ENCODE results near the gene MYO7A. TPM values are rescaled to one million over a fixed set of nuclear protein-coding genes. Genes with fewer than 3 reads are reported as not detected.

MYO7A gene
- total RNA-seq, 4 donors from 2014 or later = 3.8 to 8.7 (median 5.7) TPM

GRCh38 chr11:77115956-77116355 lies 12.1 kb upstream of the MYO7A start:
- no peaks in the 10 kb centered on the region for H3K36me3 ChIP-seq

DNA sequence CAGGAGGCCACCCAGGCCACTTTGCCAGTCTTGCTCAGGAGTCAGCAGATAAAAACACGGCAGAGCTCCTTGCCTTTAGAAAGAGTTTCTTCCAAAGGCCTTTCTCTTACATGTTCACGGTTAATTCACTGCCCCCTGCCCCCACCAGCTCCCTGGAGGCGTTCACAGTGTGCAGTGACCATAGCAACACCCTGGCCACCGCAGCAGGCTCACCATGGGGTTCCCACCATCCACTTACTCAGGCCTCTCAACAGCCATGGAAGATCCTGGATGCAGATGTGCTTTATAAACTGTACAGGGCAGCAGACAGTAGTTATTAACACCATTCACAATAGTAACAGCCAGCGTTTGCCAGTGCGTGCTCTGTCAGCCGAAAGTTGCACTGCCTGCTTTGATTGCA lies 10.6 kb upstream of the MYO7A start:
- H3K4me3 ChIP-seq (replicated peaks in 1 of 3) = no peak overlapping the region
- no peak for DNase-seq
- intact Hi-C loops (cut with DNase I) = no loop called here
- H3K27ac ChIP-seq = no peak overlapping the region
- H3K27me3 ChIP-seq = no peaks in the 10 kb centered on the region
- 68 to 74% methylated on average over 7 of the region's 7 CpGs for WGBS, 2 donors
- H3K4me1 ChIP-seq = no peaks in the 10 kb centered on the region
- TF ChIP-seq, protein P1, sequence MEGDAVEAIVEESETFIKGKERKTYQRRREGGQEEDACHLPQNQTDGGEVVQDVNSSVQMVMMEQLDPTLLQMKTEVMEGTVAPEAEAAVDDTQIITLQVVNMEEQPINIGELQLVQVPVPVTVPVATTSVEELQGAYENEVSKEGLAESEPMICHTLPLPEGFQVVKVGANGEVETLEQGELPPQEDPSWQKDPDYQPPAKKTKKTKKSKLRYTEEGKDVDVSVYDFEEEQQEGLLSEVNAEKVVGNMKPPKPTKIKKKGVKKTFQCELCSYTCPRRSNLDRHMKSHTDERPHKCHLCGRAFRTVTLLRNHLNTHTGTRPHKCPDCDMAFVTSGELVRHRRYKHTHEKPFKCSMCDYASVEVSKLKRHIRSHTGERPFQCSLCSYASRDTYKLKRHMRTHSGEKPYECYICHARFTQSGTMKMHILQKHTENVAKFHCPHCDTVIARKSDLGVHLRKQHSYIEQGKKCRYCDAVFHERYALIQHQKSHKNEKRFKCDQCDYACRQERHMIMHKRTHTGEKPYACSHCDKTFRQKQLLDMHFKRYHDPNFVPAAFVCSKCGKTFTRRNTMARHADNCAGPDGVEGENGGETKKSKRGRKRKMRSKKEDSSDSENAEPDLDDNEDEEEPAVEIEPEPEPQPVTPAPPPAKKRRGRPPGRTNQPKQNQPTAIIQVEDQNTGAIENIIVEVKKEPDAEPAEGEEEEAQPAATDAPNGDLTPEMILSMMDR (IDR thresholded peaks at IDR 0.05) = no peak
- TF ChIP-seq POLR2A (IDR thresholded peaks at IDR 0.05) = no peak
- no peaks in the 10 kb centered on the region for H3K9me3 ChIP-seq
- H3K36me3 ChIP-seq = no peaks in the 10 kb centered on the region

More at GRCh38 chr11:77115956-77116355, 12.1 kb upstream of the MYO7A start:
- H3K27me3 ChIP-seq = no peaks in the 10 kb centered on the region
- DNase-seq = no peak
- intact Hi-C loops (cut with DNase I) = no loop called here
- TF ChIP-seq POLR2A (IDR thresholded peaks at IDR 0.05) = no peak
- TF ChIP-seq, protein P1 (IDR thresholded peaks at IDR 0.05) = no peak
- no peak overlapping the region for H3K4me3 ChIP-seq (replicated peaks in 1 of 3)
- no peaks in the 10 kb centered on the region for H3K4me1 ChIP-seq
- H3K27ac ChIP-seq = no peak overlapping the region
- 86 to 92% methylated on average over 10 to 15 of the region's 15 CpGs for WGBS, 2 donors
- H3K9me3 ChIP-seq = no peaks in the 10 kb centered on the region

GRCh38 chr11:77118086-77118485 lies 10.0 kb upstream of the MYO7A start:
- H3K4me3 ChIP-seq (replicated peaks in 1 of 3) = no peak overlapping the region
- H3K36me3 ChIP-seq = no peaks in the 10 kb centered on the region
- no peaks in the 10 kb centered on the region for H3K27me3 ChIP-seq
- no peak overlapping the region for H3K27ac ChIP-seq
- H3K4me1 ChIP-seq = no peaks in the 10 kb centered on the region
- no peak for DNase-seq
- TF ChIP-seq, protein P1 (IDR thresholded peaks at IDR 0.05) = no peak
- TF ChIP-seq POLR2A (IDR thresholded peaks at IDR 0.05) = no peak
- WGBS, 2 donors = 95 to 98% methylated on average over 11 to 17 of the region's 17 CpGs
- intact Hi-C loops (cut with DNase I) = no loop called here
- no peaks in the 10 kb centered on the region for H3K9me3 ChIP-seq

DNA sequence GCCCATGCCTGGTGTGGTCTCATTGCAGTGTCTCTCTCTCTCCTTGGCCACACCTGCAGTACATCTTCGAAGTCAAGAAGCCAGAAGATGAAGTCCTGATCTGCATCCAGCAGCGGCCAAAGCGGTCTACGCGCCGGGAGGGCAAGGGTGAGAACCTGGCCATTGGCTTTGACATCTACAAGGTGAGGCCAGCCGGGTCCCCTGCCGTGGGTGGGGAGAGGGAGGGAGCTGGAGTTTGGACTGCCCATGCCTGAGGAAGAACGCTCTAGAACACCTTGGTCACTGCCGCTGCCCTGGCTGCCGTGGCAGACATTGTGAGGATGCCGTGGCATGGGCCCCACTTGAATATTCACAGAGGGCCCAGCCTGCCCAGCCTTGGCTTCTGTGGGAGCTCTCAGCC lies 9.1 kb upstream of the MYO7A start:
- Histone ChIP-seq H3K4me3 (replicated peaks in 1 of 3) (no peak overlapping the region), H3K27ac (no peak overlapping the region), H3K9me3 (no peaks in the 10 kb centered on the region), H3K4me1 (no peaks in the 10 kb centered on the region), H3K36me3 (no peaks in the 10 kb centered on the region), H3K27me3 (no peaks in the 10 kb centered on the region)
- no peak for DNase-seq
- TF ChIP-seq, protein P1 (IDR thresholded peaks at IDR 0.05) = no peak
- no peak for TF ChIP-seq POLR2A (IDR thresholded peaks at IDR 0.05)
- intact Hi-C loops (cut with DNase I) = no loop called here
- WGBS, 2 donors = 89 to 90% methylated on average over 12 of the region's 12 CpGs

DNA sequence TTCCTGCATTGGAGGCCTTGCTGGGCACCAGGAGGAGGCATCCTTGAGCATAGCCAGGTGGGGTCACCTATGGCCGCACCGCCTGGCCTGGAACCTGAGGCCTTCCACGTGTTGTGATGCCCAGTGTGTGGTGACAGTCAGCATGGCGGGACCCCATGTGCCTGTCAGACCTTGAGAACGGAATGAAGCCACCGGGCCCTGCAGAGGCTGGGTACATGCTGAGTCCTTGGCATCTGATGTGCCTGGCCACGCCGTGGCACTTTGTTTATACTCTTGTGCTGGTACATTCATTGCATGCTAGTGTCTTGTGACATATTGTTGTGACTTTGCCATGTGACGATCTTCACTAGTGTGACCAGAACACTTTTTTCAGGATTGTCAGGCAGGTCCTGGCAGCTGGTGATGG lies 8.5 kb upstream of the MYO7A start:
- Histone ChIP-seq H3K27me3 (no peaks in the 10 kb centered on the region), H3K36me3 (no peaks in the 10 kb centered on the region), H3K27ac (no peak overlapping the region), H3K4me1 (no peaks in the 10 kb centered on the region), H3K4me3 (replicated peaks in 1 of 3) (no peak overlapping the region), H3K9me3 (no peaks in the 10 kb centered on the region)
- intact Hi-C loops (cut with DNase I) = no loop called here
- TF ChIP-seq POLR2A (IDR thresholded peaks at IDR 0.05) = no peak
- TF ChIP-seq, protein P1 (IDR thresholded peaks at IDR 0.05) = no peak
- 88 to 97% methylated on average over 1 to 3 of the region's 9 CpGs for WGBS, 2 donors
- no peak for DNase-seq

Measured in thyroid gland (tissue), 4 donors.